ENCODE measurements around the gene EHD4.

- TF ChIP-seq, protein P1, sequence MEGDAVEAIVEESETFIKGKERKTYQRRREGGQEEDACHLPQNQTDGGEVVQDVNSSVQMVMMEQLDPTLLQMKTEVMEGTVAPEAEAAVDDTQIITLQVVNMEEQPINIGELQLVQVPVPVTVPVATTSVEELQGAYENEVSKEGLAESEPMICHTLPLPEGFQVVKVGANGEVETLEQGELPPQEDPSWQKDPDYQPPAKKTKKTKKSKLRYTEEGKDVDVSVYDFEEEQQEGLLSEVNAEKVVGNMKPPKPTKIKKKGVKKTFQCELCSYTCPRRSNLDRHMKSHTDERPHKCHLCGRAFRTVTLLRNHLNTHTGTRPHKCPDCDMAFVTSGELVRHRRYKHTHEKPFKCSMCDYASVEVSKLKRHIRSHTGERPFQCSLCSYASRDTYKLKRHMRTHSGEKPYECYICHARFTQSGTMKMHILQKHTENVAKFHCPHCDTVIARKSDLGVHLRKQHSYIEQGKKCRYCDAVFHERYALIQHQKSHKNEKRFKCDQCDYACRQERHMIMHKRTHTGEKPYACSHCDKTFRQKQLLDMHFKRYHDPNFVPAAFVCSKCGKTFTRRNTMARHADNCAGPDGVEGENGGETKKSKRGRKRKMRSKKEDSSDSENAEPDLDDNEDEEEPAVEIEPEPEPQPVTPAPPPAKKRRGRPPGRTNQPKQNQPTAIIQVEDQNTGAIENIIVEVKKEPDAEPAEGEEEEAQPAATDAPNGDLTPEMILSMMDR (IDR thresholded peaks at IDR 0.05; ENCODE audit: extremely low read depth in 1 of 2, insufficient read depth in 1 of 2, low read depth in 1 of 2, low read length in 2 of 2): no peak
- TF ChIP-seq POLR2A (IDR thresholded peaks at IDR 0.05; ENCODE audit: low read depth, low read length) (no peak), EZH2 (IDR thresholded peaks at IDR 0.05; ENCODE audit: borderline replicate concordance, low read depth, low read length, severe bottlenecking) (no peak), POLR2AphosphoS5 (IDR thresholded peaks at IDR 0.05; ENCODE audit: insufficient read depth, low read depth, low read length) (no peak)
These were observed 94.6 kb downstream of the EHD4 start for GRCh38 chr15:41877631-41878354.
